K562 (cell line): Measurements from ENCODE around the gene UBXN4. TPM values are rescaled to one million over a fixed set of nuclear protein-coding genes. Genes with fewer than 3 reads are reported as not detected.

Experiments used
- ATF1 ChIP-seq, 2 experiments: fragments of 450-650 bp in 1 of 2; IDR thresholded peaks; 2 replicates each; pipeline ENCODE4 v1.6.1; 2016; ENCODE audit warnings: missing compliant biosample characterization in 1 of 2, missing genetic modification characterization in 1 of 2
- CBX8 ChIP-seq: fragments of 200-600 bp; sonication (generic); IDR thresholded peaks from 2 replicates; pipeline ENCODE4 v1.6.1; 2012; ENCODE audit warnings: borderline replicate concordance, mixed run types, low read depth, mild to moderate bottlenecking, moderate library complexity, mixed read lengths, low read length, control low read depth, inconsistent platforms; ENCODE audit not compliant: poor library complexity, severe bottlenecking; ENCODE audit errors: extremely low read depth
- CREM ChIP-seq: IDR thresholded peaks from 2 replicates; pipeline ENCODE4 v1.6.1; 2014; ENCODE audit warnings: antibody characterized with exemption, low read depth
- CTCF ChIP-seq, 3 experiments: IDR thresholded peaks in 2 of 3; conservative IDR thresholded peaks in 1 of 3; 2 replicates each; pipeline ENCODE4 v1.5.1; 2011 to 2012; ENCODE audit warnings: low read length in 3 of 3, mild to moderate bottlenecking in 3 of 3, control low read depth in 2 of 3, improper control_type of control experiment in 1 of 3, inconsistent platforms in 1 of 3, low read depth in 1 of 3, mixed read lengths in 1 of 3, moderate library complexity in 1 of 3; ENCODE audit not compliant: insufficient read depth in 2 of 3
- E2F5 ChIP-seq: sonication (generic); formaldehyde crosslinking; IDR thresholded peaks from 2 replicates; pipeline ENCODE4 v1.8.0; 2022; ENCODE audit warnings: mild to moderate bottlenecking, missing genetic modification reagents
- GATA2 ChIP-seq: sonication (generic); formaldehyde crosslinking; IDR thresholded peaks from 2 replicates; pipeline ENCODE4 v1.4.0; 2020; ENCODE audit warnings: mild to moderate bottlenecking, missing genetic modification reagents
- GTF2E2 ChIP-seq: fragments of 200-800 bp; sonication (Bioruptor generic); IDR thresholded peaks from 2 replicates; pipeline ENCODE4 v1.6.1; 2016; ENCODE audit warnings: missing genetic modification characterization, missing compliant biosample characterization
- KLF6 ChIP-seq: fragments of 250-450 bp; sonication (Bioruptor Pico); IDR thresholded peaks from 2 replicates; pipeline ENCODE4 v1.4.0; 2020; ENCODE audit warnings: mild to moderate bottlenecking, moderate library complexity, borderline replicate concordance
- MEF2D ChIP-seq: conservative IDR thresholded peaks from 2 replicates; pipeline ENCODE4 v1.6.1; 2016; ENCODE audit warnings: low read depth, missing genetic modification characterization, missing compliant biosample characterization
- MXI1 ChIP-seq: IDR thresholded peaks from 2 replicates; pipeline ENCODE4 v1.6.1; 2011; ENCODE audit warnings: low read depth, mild to moderate bottlenecking, improper control_type of control experiment, low read length
- NCOA6 ChIP-seq: fragments of 450-650 bp; IDR thresholded peaks from 2 replicates; pipeline ENCODE4 v1.6.1; 2017; ENCODE audit warnings: mild to moderate bottlenecking
- POLR2G ChIP-seq: fragments of 200-400 bp; formaldehyde crosslinking; IDR thresholded peaks from 2 replicates; pipeline ENCODE4 v1.6.1; 2017; ENCODE audit warnings: low read depth, mild to moderate bottlenecking, antibody characterized with exemption, low read length, moderate library complexity
- TSHZ1 ChIP-seq: fragments of 250-450 bp; sonication (Bioruptor Pico); IDR thresholded peaks from 2 replicates; pipeline ENCODE4 v1.4.0; 2020; ENCODE audit warnings: mild to moderate bottlenecking, moderate library complexity
- ZBTB8A ChIP-seq: fragments of 450-650 bp; IDR thresholded peaks from 2 replicates; pipeline ENCODE4 v1.6.1; 2018; ENCODE audit warnings: mild to moderate bottlenecking, moderate library complexity; ENCODE audit not compliant: partially characterized antibody
- ZNF124 ChIP-seq: sonication (generic); formaldehyde crosslinking; IDR thresholded peaks from 2 replicates; pipeline ENCODE4 v1.8.1; 2022; ENCODE audit warnings: missing genetic modification reagents
- ZNF134 ChIP-seq: fragments of 250-450 bp; sonication (Bioruptor Pico); conservative IDR thresholded peaks from 2 replicates; pipeline ENCODE4 v1.4.0; 2020
- ZNF511 ChIP-seq: sonication (generic); formaldehyde crosslinking; IDR thresholded peaks from 2 replicates; pipeline ENCODE4 v1.8.0; 2022; ENCODE audit warnings: mild to moderate bottlenecking, missing genetic modification reagents
- ZNF778 ChIP-seq: fragments of 450-650 bp; formaldehyde crosslinking; IDR thresholded peaks from 2 replicates; pipeline ENCODE4 v1.4.0; 2020; ENCODE audit warnings: mild to moderate bottlenecking, moderate library complexity
- ZNF785 ChIP-seq: fragments of 250-450 bp; sonication (Bioruptor Pico); IDR thresholded peaks from 2 replicates; pipeline ENCODE4 v1.4.0; 2020; ENCODE audit warnings: mild to moderate bottlenecking
- polyA plus RNA-seq, 8 experiments: library from polyadenylated mRNA; depleted of rRNA in 4 of 8; stranded (reverse) in 5 of 8; unstranded in 3 of 8; fragments of >200 nt; fragmentation: Nextera tagmentation in 2 of 8; fragmentation: Illumina TruSeq in 1 of 8; extraction: Ambion mirVana in 2 of 8; extraction: Trizol in 1 of 8; gene quantifications; 2 replicates each; pipeline versions ENCODE4 v1.2.1 to v1.2.3, GENCODE V29; 2011 to 2014; ENCODE audit warnings: inconsistent platforms in 1 of 8, missing spikeins in 1 of 8
- total RNA-seq, 7 experiments: library from RNA; depleted of rRNA in 6 of 7; stranded (reverse); fragments of >200 nt in 6 of 7; fragmentation: Illumina TruSeq in 2 of 7; extraction: Trizol in 2 of 7; gene quantifications; 2 replicates each; pipeline versions ENCODE4 v1.2.1 to v1.2.3, GENCODE V29; 2011 to 2021; ENCODE audit warnings: low replicate concordance in 1 of 7

The UBXN4 gene
- total and polyA plus RNA-seq, 9 of the 15 experiments (the other 6 are each of a cell fraction or from before 2014, with no cell fraction given), result 30.4 to 127 (median 55.3) TPM

DNA sequence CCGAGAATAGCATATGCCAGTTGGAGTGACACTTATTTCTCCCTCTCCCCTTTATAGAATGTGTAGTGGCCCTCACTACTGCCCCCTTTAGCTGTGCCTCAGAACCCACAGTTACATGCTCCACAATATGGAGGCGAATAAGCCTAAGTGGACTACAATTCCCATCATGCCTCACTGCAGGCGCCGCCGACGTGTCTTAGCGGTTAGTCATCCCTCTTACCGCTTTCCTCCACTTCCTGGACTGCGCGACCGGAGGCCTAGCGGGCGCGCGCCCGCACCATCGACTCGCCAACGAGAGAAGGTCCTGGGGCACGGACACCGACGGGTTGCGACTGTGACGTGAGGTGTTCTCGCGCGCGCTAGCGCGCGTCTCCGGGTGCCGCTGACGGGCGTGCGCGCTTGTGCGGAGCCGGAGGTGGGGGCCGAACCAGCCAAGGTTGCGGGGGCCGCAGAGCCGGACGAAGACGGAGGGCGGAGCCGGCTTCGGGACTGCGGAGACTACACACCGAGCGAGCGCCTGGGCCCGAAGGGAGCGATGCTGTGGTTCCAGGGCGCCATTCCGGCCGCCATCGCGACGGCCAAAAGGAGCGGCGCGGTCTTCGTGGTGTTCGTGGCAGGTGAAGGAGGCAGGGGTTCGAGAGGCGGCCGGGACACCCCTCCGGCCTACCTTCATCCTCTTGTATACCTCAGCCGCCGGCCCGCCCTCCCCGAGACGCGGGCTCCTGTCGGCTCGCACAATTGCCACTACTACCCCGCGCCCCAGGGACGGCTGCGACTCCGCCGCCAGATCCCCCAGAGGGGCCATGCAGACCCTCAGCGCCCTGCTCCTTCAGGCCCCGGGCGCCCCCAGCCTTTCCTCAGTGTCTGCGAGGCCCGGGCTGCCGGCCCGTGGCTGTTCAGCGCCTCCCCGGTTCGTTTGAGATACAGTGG lies at the start of gene UBXN4 (continued):
- TF ChIP-seq CTCF (IDR thresholded peaks at IDR 0.05 in 2 of 3, conservative IDR thresholded peaks at IDR 0.05 in 1 of 3; ENCODE audit: insufficient read depth in 2 of 3, low read depth in 1 of 3, low read length in 3 of 3), result peak; percentile 62 to 88 (median 81)
- no peak for TF ChIP-seq ZNF134 (CRISPR knock-in tag)
- TF ChIP-seq ZBTB8A, result no peak
- TF ChIP-seq ZNF124, result no peak
- TF ChIP-seq POLR2G, result peak; percentile 94
- TF ChIP-seq GATA2 (CRISPR knock-in tag), result no peak
- TF ChIP-seq TSHZ1 (CRISPR knock-in tag), result no peak
- TF ChIP-seq KLF6 (CRISPR knock-in tag), result no peak
- TF ChIP-seq ZNF785 (CRISPR knock-in tag), result no peak
- no peak for TF ChIP-seq ZNF778 (CRISPR knock-in tag)
- no peak for TF ChIP-seq MXI1
- TF ChIP-seq CBX8, result no peak
- no peak; the same call in 1 of the 2 replicates for TF ChIP-seq ZNF511 (CRISPR knock-in tag)
- peak; percentile 60; the same call in 1 of the 2 replicates for TF ChIP-seq E2F5 (CRISPR knock-in tag)
- TF ChIP-seq MEF2D, result 0 out of 2 replicates have a peak, but pooled peaks have one; percentile 18
- TF ChIP-seq NCOA6, result no peak
- peak; percentile 32; the same call in 1 of the 2 replicates for TF ChIP-seq ATF1 (CRISPR knock-in tag; IDR thresholded peaks at IDR 0.05)
- TF ChIP-seq ATF1 (tag; IDR thresholded peaks at IDR 0.05), result peak; percentile 96
- no peak for TF ChIP-seq GTF2E2 (tag)
- peak; percentile 93 for TF ChIP-seq CREM
